Thyroid gland (tissue), 4 donors: Measurements from ENCODE around the gene BTBD9. TPM values are rescaled to one million over a fixed set of nuclear protein-coding genes. Genes with fewer than 3 reads are reported as not detected.

ENCODE experiments used
- DNase-seq, 2 donors: peaks; one replicate each; pipeline ENCODE4 v3.0.0-alpha.2; 2019
- H3K27ac ChIP-seq, 3 donors: fragments of 200-600 bp; sonication (generic); 1 replicate in 2 of 3; 2 replicates in 1 of 3; pipeline ENCODE4 v1.5.1; 2016 to 2019; ENCODE audit warnings: mild to moderate bottlenecking in 1 of 3, moderate library complexity in 1 of 3
- H3K27me3 ChIP-seq: fragments of 200-600 bp; sonication (generic); one replicate; pipeline ENCODE4 v1.5.1; 2019
- H3K36me3 ChIP-seq, 2 donors: fragments of 200-600 bp; sonication (generic); one replicate each; pipeline ENCODE4 v1.5.1; 2016 to 2019
- H3K4me1 ChIP-seq, 2 donors: fragments of 200-600 bp; sonication (generic); one replicate each; pipeline ENCODE4 v1.5.1; 2017 to 2019
- H3K4me3 ChIP-seq, 3 donors: fragments of 200-600 bp; sonication (generic); replicated peaks in 1 of 3; 1 replicate in 2 of 3; 2 replicates in 1 of 3; pipeline ENCODE4 v1.5.1; 2016; ENCODE audit warnings: mild to moderate bottlenecking in 1 of 3
- H3K9me3 ChIP-seq: fragments of 200-600 bp; sonication (generic); one replicate; pipeline ENCODE4 v1.5.1; 2017
- CTCF ChIP-seq, 6 experiments: fragments of 200-600 bp in 3 of 6; fragments of 450-650 bp in 3 of 6; sonication (generic) in 3 of 6; IDR thresholded peaks; one replicate each; pipeline ENCODE4 v1.5.1; 2016 to 2019; ENCODE audit warnings: antibody characterized with exemption in 6 of 6, mild to moderate bottlenecking in 2 of 6, inconsistent platforms in 1 of 6, moderate library complexity in 1 of 6
- POLR2A ChIP-seq, 2 donors: fragments of 450-650 bp; IDR thresholded peaks; one replicate each; pipeline ENCODE4 v1.6.1; 2017; ENCODE audit warnings: antibody characterized with exemption in 2 of 2, mild to moderate bottlenecking in 2 of 2, moderate library complexity in 1 of 2
- WGBS, 2 donors: methylation state at CpG; one replicate each; pipeline ENCODE4 v1.1.5; 2017; 5-methylcytosine and 5-hydroxymethylcytosine counted together
- intact Hi-C: fragments of 100-400 bp; cut with DNase I; formaldehyde crosslinking; loops from one replicate; pipeline ENCODE4 v1.15.1; 2023
- total RNA-seq, 4 donors: library from RNA; depleted of rRNA; stranded (reverse); fragments of >200 nt; gene quantifications; one replicate each; pipeline ENCODE4 v1.2.3, GENCODE V29; 2016

The BTBD9 gene
- total RNA-seq, 4 donors from 2014 or later, result 17.3 to 32.0 (median 27.4) TPM

GRCh38 chr6:38171997-38172738 is 467.6 kb downstream of the BTBD9 start:
- TF ChIP-seq CTCF (IDR thresholded peaks at IDR 0.05), result no peak
- no peak for TF ChIP-seq POLR2A (IDR thresholded peaks at IDR 0.05)
- WGBS, 2 donors, result 84 to 86% methylated on average over 9 to 13 of the region's 13 CpGs
- H3K27me3 ChIP-seq, result no peaks in the 10 kb centered on the region
- H3K4me3 ChIP-seq, result no peak overlapping the region
- H3K27ac ChIP-seq, result no peak overlapping the region
- intact Hi-C loops, result no loop called here
- H3K9me3 ChIP-seq, result no peaks in the 10 kb centered on the region
- H3K4me1 ChIP-seq, result peaks cover 15% of the 10 kb centered on the region in 2 donors
- H3K36me3 ChIP-seq, result no peaks in the 10 kb centered on the region
- no peak for DNase-seq

DNA sequence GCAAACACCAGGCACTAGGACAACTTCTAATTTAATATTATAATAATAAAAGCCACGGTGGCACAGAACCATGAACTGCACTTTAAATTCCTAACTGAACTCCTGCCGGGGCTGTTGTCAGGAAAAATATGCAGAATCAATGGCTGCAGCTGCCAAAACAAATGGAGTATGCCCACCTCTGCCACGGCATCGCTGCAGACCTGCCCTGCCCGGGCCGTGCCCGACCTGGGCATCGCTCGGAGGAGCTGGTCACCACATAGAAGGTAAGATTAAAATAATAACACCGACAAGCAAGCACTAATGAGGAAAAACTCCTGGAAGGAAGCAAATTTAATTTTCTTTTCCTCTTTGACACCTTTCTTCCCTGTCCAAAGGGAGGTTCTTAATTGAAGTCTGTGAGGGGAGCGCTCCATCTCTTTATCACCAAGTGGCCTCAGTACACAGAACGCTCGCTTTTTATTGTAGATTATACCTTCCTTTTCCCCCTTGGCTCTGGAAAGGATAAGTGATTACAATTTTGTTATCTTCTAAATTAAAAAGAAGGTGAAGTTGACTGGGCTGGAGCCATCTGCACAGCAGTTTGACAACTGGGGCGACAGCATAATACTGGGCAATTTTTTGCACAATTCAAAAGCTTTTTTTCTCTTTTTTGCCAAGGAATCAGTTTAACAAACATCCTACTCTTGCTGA is 468.9 kb downstream of the BTBD9 start:
- no peaks in the 10 kb centered on the region for H3K36me3 ChIP-seq
- TF ChIP-seq CTCF (IDR thresholded peaks at IDR 0.05) (no peak), POLR2A (IDR thresholded peaks at IDR 0.05) (no peak)
- H3K9me3 ChIP-seq, result no peaks in the 10 kb centered on the region
- H3K27me3 ChIP-seq, result no peaks in the 10 kb centered on the region
- no peak for DNase-seq
- H3K4me1 ChIP-seq, result peaks cover 7 to 12% of the 10 kb centered on the region in 2 donors
- H3K4me3 ChIP-seq, result no peak overlapping the region
- WGBS, 2 donors, result 71 to 81% methylated on average over 14 of the region's 14 CpGs
- intact Hi-C loops, result no loop called here
- peak overlapping the region in 2 of 3 donors; percentile 16 to 24 for H3K27ac ChIP-seq

GRCh38 chr6:38169977-38170526 is 469.7 kb downstream of the BTBD9 start:
- Histone ChIP-seq H3K9me3 (no peaks in the 10 kb centered on the region), H3K36me3 (no peaks in the 10 kb centered on the region), H3K4me1 (peaks cover 7 to 12% of the 10 kb centered on the region in 2 donors), H3K27me3 (no peaks in the 10 kb centered on the region), H3K4me3 (no peak overlapping the region), H3K27ac (peak overlapping the region in 1 of 3 donors; percentile 24)
- peak; percentile 39 to 56 for DNase-seq
- TF ChIP-seq CTCF (IDR thresholded peaks at IDR 0.05), result no peak
- TF ChIP-seq POLR2A (IDR thresholded peaks at IDR 0.05), result no peak
- 56 to 58% methylated on average over 19 of the region's 19 CpGs for WGBS, 2 donors
- intact Hi-C loops, result no loop called here

DNA sequence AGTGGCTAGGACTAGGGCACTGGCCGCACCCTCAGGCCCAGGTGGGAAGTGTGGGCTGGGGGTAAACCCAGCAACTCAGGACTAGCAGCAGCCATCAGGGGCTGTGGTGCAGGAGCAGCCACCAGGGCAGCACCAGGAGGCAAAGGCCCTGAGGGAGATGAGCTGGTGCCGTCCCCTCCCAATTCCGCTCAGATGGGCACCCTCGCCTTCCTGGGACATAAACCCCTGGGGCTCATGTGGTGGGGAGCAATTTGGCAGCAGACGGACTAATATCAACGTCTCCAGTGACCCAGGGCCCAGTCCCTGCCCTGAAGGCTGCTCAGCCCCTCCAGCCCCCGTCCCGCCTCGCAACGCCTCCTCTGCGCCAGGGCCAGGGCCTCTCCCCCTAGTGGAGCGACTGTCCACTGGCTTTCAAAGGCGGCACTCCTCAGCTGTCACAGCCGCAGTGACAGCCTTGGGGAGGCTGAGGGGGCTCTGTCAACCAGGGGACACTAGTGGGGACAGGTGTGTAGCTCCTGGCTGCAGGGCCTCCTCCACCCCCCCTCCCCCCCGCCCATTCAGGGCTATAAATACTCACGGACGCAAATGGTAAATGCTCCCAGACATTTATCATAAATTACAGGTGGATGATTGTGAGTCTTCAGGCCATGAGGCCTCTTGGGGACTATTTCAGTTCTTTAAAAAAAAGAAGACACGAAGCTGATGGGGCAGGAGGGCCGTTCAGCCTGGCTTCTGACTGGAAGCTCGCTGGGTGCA is 470.3 kb downstream of the BTBD9 start:
- no peaks in the 10 kb centered on the region for H3K36me3 ChIP-seq
- H3K4me1 ChIP-seq, result peaks cover 7 to 12% of the 10 kb centered on the region in 2 donors
- H3K4me3 ChIP-seq, result no peak overlapping the region
- DNase-seq, result no peak
- no peak overlapping the region for H3K27ac ChIP-seq
- TF ChIP-seq CTCF (IDR thresholded peaks at IDR 0.05) (no peak), POLR2A (IDR thresholded peaks at IDR 0.05) (no peak)
- no peaks in the 10 kb centered on the region for H3K27me3 ChIP-seq
- no peaks in the 10 kb centered on the region for H3K9me3 ChIP-seq
- WGBS, 2 donors, result 84 to 89% methylated on average over 10 to 11 of the region's 20 CpGs
- intact Hi-C loops, result no loop called here
